Astrocyte of the cerebellum (primary cell): ENCODE data around the gene ZFAND3.

Source experiments
- DNase-seq: peaks from one replicate; pipeline ENCODE4 v3.0.0-alpha.2; 2011; ENCODE audit warnings: low read depth
- H3K4me3 ChIP-seq: 2 replicates; pipeline ENCODE4 v1.5.1; 2011; ENCODE audit warnings: mild to moderate bottlenecking, low read depth, low read length, moderate library complexity
- in situ Hi-C: cut with HindIII; loops from 2 replicates; pipeline ENCODE4 v1.10.0; 2017; ENCODE audit warnings: low sequenced_read_pairs
- TF ChIP-seq, protein P1 (sequence below): IDR thresholded peaks from 2 replicates; pipeline ENCODE4 v1.5.1; 2012; ENCODE audit warnings: low read length, low read depth, moderate library complexity, mild to moderate bottlenecking; ENCODE audit errors: missing control alignments

ZFAND3 gene

DNA sequence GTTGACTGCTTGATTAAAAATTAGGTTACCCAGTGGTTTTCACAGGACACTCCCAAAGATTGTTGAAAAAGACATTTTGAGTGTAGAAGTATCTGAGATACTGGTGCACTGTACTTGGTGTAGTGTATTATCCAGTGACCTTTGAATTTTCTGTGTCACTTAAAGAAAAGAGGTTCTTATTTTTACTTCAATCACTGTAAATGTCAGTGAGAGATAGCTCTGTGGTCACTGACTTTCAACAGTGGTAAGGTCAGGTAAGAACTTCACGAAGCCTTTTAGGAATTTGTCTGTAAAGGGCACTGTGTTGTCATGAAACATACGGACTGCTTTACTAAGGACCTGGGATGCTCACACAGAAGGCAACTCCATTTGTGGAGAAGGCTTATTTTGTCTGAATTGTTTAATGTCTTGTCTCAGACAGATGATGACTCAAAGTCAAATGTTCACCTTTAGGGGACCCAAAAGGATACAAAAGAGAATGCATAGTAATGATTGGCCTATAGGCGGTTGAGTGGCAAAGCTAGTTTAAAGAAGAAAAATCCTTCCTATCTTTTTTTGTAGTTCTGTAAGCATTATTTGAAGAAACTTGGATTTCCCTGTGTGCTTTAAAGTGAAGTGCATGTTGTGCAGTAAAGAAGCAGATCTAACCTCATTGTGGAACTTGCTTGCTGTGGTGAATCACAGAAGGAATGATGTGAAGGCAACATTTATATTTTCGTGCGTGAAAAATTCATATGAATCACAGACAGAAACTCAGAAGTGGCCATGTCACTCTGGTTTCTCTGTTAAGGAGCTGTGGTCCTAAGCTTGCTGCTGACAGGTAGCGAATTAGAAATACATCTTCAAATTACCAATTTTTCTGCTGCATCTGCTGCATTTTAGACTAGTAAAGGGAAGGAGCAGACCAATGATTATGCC is 47.3 kb downstream of the ZFAND3 start:
- TF ChIP-seq, protein P1, sequence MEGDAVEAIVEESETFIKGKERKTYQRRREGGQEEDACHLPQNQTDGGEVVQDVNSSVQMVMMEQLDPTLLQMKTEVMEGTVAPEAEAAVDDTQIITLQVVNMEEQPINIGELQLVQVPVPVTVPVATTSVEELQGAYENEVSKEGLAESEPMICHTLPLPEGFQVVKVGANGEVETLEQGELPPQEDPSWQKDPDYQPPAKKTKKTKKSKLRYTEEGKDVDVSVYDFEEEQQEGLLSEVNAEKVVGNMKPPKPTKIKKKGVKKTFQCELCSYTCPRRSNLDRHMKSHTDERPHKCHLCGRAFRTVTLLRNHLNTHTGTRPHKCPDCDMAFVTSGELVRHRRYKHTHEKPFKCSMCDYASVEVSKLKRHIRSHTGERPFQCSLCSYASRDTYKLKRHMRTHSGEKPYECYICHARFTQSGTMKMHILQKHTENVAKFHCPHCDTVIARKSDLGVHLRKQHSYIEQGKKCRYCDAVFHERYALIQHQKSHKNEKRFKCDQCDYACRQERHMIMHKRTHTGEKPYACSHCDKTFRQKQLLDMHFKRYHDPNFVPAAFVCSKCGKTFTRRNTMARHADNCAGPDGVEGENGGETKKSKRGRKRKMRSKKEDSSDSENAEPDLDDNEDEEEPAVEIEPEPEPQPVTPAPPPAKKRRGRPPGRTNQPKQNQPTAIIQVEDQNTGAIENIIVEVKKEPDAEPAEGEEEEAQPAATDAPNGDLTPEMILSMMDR, result no peak
- in situ Hi-C loops, result no loop called here
- H3K4me3 ChIP-seq, result no peak overlapping the region
- DNase-seq, result no peak

- TF ChIP-seq, protein P1, result no peak
- in situ Hi-C loops, result no loop called here
- no peak overlapping the region for H3K4me3 ChIP-seq
- DNase-seq, result no peak
Measured at GRCh38 chr6:37867756-37868446, 48.4 kb downstream of the ZFAND3 start.

DNA sequence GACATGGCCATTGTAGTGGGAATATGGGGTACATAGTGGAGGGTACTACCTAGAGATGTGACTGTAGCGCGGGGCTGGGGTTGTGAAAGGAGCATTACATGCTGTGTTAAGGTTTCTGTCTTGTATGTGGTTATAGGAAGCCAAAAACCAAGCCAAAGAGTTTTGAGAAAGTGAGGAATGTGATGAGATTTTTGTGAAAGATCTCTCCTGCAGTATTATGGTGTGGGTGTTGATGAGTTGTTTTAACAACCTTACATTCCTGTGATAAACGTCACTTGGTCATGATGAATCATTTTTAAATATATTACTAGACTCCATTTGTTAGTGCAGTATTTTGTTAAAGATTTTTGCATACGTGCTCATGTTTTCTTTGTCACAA is 48.9 kb downstream of the ZFAND3 start:
- TF ChIP-seq, protein P1, result no peak
- in situ Hi-C loops, result no loop called here
- no peak overlapping the region for H3K4me3 ChIP-seq
- peak; percentile 46 for DNase-seq

- in situ Hi-C loops, result no loop called here
- no peak for DNase-seq
- TF ChIP-seq, protein P1, result no peak
- H3K4me3 ChIP-seq, result no peak overlapping the region
Measured at GRCh38 chr6:37871616-37872372, 52.3 kb downstream of the ZFAND3 start.

DNA sequence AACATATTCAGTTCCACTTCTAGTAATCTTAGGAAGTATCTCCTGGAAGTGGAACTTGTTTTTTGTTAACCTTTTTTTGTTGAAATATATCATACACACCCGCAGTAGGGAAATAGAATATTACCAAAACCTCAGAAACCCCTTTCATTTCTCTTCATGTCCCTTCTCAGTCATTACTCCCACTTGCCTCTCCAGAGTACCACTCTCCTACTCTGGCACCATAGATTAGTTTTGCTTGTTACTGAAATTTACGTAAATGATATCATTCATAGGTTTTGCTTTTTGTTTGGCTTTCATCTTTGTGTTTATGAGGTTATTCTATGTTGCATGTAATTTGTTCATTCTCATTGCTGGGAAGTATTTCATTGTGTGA is 52.8 kb downstream of the ZFAND3 start:
- DNase-seq, result no peak
- TF ChIP-seq, protein P1, result no peak
- in situ Hi-C loops, result no loop called here
- H3K4me3 ChIP-seq, result no peak overlapping the region

DNA sequence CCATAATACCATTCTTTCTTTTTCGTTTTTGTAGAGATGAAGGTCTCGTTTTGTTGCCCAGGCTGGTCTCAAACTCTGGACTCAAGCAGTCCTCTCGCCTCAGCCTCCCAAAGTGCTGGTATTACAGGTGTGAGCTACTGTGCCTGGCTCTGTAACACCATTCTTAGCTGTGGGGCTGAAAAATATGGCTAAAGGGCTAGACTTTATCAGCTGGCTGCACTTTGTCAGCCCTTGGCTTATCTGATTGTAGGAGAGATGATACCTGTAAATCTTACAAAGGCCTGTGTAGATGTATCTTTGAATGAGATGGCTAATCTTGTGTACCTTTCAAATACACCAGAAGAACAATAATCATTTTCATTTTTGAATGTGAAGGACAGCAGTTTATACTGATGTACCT is 55.2 kb downstream of the ZFAND3 start:
- no peak for DNase-seq
- TF ChIP-seq, protein P1, result no peak
- in situ Hi-C loops, result no loop called here
- no peak overlapping the region for H3K4me3 ChIP-seq
